Osteoblast (primary cell): ENCODE results near the gene HRCT1. TPM values are rescaled to one million over a fixed set of nuclear protein-coding genes. Genes with fewer than 3 reads are reported as not detected.

Experiments
- DNase-seq: peaks from one replicate; pipeline ENCODE4 v3.0.0; 2011; ENCODE audit warnings: low spot score, mixed read lengths; ENCODE audit not compliant: insufficient read length; ENCODE audit errors: missing footprints
- H2AFZ ChIP-seq: 2 replicates; pipeline ENCODE4 v1.6.0; 2011; ENCODE audit warnings: mild to moderate bottlenecking, low read length
- H3K27ac ChIP-seq: 2 replicates; pipeline ENCODE4 v1.5.1; 2011; ENCODE audit warnings: mild to moderate bottlenecking, low read depth, low read length, moderate library complexity
- H3K27me3 ChIP-seq: 2 replicates; pipeline ENCODE4 v1.6.0; 2012; ENCODE audit warnings: mild to moderate bottlenecking, control low read depth, inconsistent platforms, low read length, moderate library complexity; ENCODE audit not compliant: insufficient read depth
- H3K36me3 ChIP-seq: 2 replicates; pipeline ENCODE4 v1.5.1; 2011; ENCODE audit warnings: mild to moderate bottlenecking, low read length, control low read depth, moderate library complexity; ENCODE audit not compliant: insufficient read depth
- H3K4me1 ChIP-seq: 2 replicates; pipeline ENCODE4 v1.5.1; 2011; ENCODE audit warnings: mild to moderate bottlenecking, low read length, control low read depth, moderate library complexity; ENCODE audit not compliant: insufficient read depth
- H3K4me2 ChIP-seq: 2 replicates; pipeline ENCODE4 v1.6.0; 2011; ENCODE audit warnings: mild to moderate bottlenecking, low read length; ENCODE audit not compliant: insufficient read depth
- H3K4me3 ChIP-seq: fragments of 200-600 bp; sonication (generic); 3 replicates; pipeline ENCODE4 v1.5.1; 2012; ENCODE audit warnings: mild to moderate bottlenecking, low read length, inconsistent platforms; ENCODE audit not compliant: insufficient read depth
- H3K79me2 ChIP-seq: 2 replicates; pipeline ENCODE4 v1.6.0; 2012; ENCODE audit warnings: mild to moderate bottlenecking, low read length, control low read depth, inconsistent platforms; ENCODE audit not compliant: insufficient read depth
- H3K9me3 ChIP-seq: 2 replicates; pipeline ENCODE4 v1.5.1; 2011; ENCODE audit warnings: low read depth, low read length, control low read depth
- H4K20me1 ChIP-seq: 2 replicates; pipeline ENCODE4 v1.6.0; 2012; ENCODE audit warnings: mild to moderate bottlenecking, low read length, control low read depth; ENCODE audit not compliant: insufficient read depth
- CTCF ChIP-seq: IDR thresholded peaks from 2 replicates; pipeline ENCODE4 v1.5.1; 2011; ENCODE audit warnings: mild to moderate bottlenecking, low read depth, low read length, moderate library complexity; ENCODE audit errors: extremely low read depth
- total RNA-seq: library from RNA; depleted of rRNA; stranded (reverse); fragments of >200 nt; gene quantifications from 2 replicates; pipeline ENCODE4 v1.2.3, GENCODE V29; 2012

HRCT1 gene
- total RNA-seq, 1 donor: 5.1 TPM

GRCh38 chr9:35951736-35952135 is 45.7 kb downstream of the HRCT1 start:
- no peaks in the 10 kb centered on the region for H3K79me2 ChIP-seq
- H3K27ac ChIP-seq: peak overlapping the region; percentile 53
- no peak overlapping the region for H3K4me2 ChIP-seq
- no peak overlapping the region for H3K4me3 ChIP-seq
- peak; percentile 41 for DNase-seq
- TF ChIP-seq CTCF: no peak
- H3K9me3 ChIP-seq: no peaks in the 10 kb centered on the region
- H3K27me3 ChIP-seq: no peaks in the 10 kb centered on the region
- no peaks in the 10 kb centered on the region for H3K36me3 ChIP-seq
- peak overlapping the region; percentile 13 for H2AFZ ChIP-seq
- no peaks in the 10 kb centered on the region for H4K20me1 ChIP-seq
- peaks cover 13% of the 10 kb centered on the region for H3K4me1 ChIP-seq

DNA sequence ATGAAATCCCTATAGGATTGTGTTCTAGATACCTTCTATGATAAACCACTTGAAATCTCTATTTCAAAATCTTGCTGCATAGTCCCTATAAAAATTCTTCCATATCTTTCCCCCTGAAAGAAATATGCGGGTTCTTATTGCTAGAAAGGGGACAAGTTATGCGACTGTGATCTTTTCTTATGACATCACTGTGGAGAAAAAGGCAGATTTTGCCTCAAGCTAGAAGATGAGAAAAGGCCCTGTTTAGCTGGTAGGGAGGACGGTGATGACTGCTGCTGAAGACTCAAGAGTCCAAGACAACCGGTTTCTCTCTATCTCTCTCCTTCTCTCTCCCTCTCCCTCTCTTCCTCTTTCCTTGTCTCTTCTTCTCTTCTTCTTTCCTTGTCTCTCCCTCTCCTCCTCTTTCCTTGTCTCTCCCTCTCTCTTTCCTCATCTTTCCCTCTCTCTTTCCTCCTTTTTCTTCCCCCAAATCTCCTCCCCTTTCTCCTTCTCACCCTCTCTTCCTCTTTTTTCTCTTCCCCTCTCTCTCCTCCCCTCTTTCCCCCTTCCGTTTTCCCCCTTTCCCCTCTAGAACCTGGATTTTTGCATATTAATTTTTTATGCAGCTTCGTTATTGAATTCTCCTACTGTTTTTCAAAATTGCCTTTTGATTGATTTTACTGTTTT is 46.7 kb downstream of the HRCT1 start:
- H3K4me1 ChIP-seq: peaks cover 13% of the 10 kb centered on the region
- H4K20me1 ChIP-seq: no peaks in the 10 kb centered on the region
- no peaks in the 10 kb centered on the region for H3K9me3 ChIP-seq
- no peak overlapping the region for H3K4me3 ChIP-seq
- TF ChIP-seq CTCF: no peak
- no peaks in the 10 kb centered on the region for H3K36me3 ChIP-seq
- peak overlapping the region; percentile 86 for H2AFZ ChIP-seq
- no peak overlapping the region for H3K27ac ChIP-seq
- H3K27me3 ChIP-seq: no peaks in the 10 kb centered on the region
- DNase-seq: no peak
- no peaks in the 10 kb centered on the region for H3K79me2 ChIP-seq
- no peak overlapping the region for H3K4me2 ChIP-seq

GRCh38 chr9:35954942-35955546 is 49.0 kb downstream of the HRCT1 start:
- no peaks in the 10 kb centered on the region for H3K27me3 ChIP-seq
- H4K20me1 ChIP-seq: no peaks in the 10 kb centered on the region
- no peaks in the 10 kb centered on the region for H3K79me2 ChIP-seq
- DNase-seq: peak; percentile 74
- H3K27ac ChIP-seq: no peak overlapping the region
- H3K4me2 ChIP-seq: peak overlapping the region; percentile 45
- no peaks in the 10 kb centered on the region for H3K9me3 ChIP-seq
- H3K4me1 ChIP-seq: peaks cover 20% of the 10 kb centered on the region
- peak overlapping the region; percentile 65 for H2AFZ ChIP-seq
- H3K36me3 ChIP-seq: no peaks in the 10 kb centered on the region
- no peak overlapping the region for H3K4me3 ChIP-seq
- TF ChIP-seq CTCF: peak; percentile 87

GRCh38 chr9:35956651-35957050 is 50.6 kb downstream of the HRCT1 start:
- no peak for TF ChIP-seq CTCF

More at GRCh38 chr9:35956651-35957050, 50.6 kb downstream of the HRCT1 start:
- Histone ChIP-seq H3K4me1 (peaks cover 27% of the 10 kb centered on the region), H3K4me2 (no peak overlapping the region), H3K36me3 (no peaks in the 10 kb centered on the region), H2AFZ (no peak overlapping the region), H3K9me3 (no peaks in the 10 kb centered on the region), H4K20me1 (no peaks in the 10 kb centered on the region), H3K27ac (no peak overlapping the region), H3K27me3 (no peaks in the 10 kb centered on the region), H3K79me2 (no peaks in the 10 kb centered on the region), H3K4me3 (no peak overlapping the region)
- no peak for DNase-seq
